ENCODE data around the gene SH3D21. TPM values are rescaled to one million over a fixed set of nuclear protein-coding genes. Genes with fewer than 3 reads are reported as not detected.

The SH3D21 gene
- polyA plus RNA-seq, 3 donors = 0.56 TPM; not detected in 2

- Histone ChIP-seq H3K36me3 (replicated peaks in 1 of 2; ENCODE audit: control insufficient read depth in 1 of 2, insufficient read depth in 2 of 2, low read length in 2 of 2) (peaks cover 67 to 96% of the 10 kb centered on the region in 2 donors), H4K20me1 (ENCODE audit: insufficient read depth, low read length) (peaks cover 90% of the 10 kb centered on the region), H3K4me1 (ENCODE audit: control insufficient read depth in 1 of 2, insufficient read depth in 2 of 2, low read length in 2 of 2) (no peaks in the 10 kb centered on the region), H3K9me3 (replicated peaks in 1 of 2; ENCODE audit: control insufficient read depth in 1 of 2, insufficient read depth in 1 of 2, low read length in 2 of 2) (no peaks in the 10 kb centered on the region), H3K27ac (ENCODE audit: low read depth in 1 of 2, low read length in 2 of 2) (peak overlapping the region in 1 of 2 donors; percentile 35), H2AFZ (ENCODE audit: insufficient read depth, low read depth, low read length, poor library complexity, severe bottlenecking) (no peak overlapping the region), H3K79me2 (ENCODE audit: insufficient read depth, low read length) (peaks cover 51% of the 10 kb centered on the region), H3K4me2 (replicated peaks; ENCODE audit: extremely low read depth, low read length, poor library complexity, severe bottlenecking) (no peak overlapping the region), H3K9ac (ENCODE audit: insufficient read depth, low read length, poor library complexity, severe bottlenecking) (no peak overlapping the region), H3K27me3 (ENCODE audit: control insufficient read depth in 2 of 2, insufficient read depth in 2 of 2, low read length in 2 of 2) (no peaks in the 10 kb centered on the region), H3K4me3 (replicated peaks in 1 of 3; ENCODE audit: low read depth in 2 of 3, low read length in 3 of 3) (no peak overlapping the region)
- no CpG with 5 or more reads among the region's 1 CpG for WGBS (ENCODE audit: insufficient coverage)
- intact Hi-C loops (cut with micrococcal nuclease) = loop anchor here (2.0 to 10.0 kb wide), 2 partner anchors 100 to 136 kb away; partner anchors contain the start of gene TRAPPC3 (in 1 of the 2)
- peaks cover 2% of the 10 kb centered on the region for H3K4me1 Mint-ChIP-seq
- TF ChIP-seq CTCF (IDR thresholded peaks at IDR 0.05) = no peak
- no peak overlapping the region for H3K4me3 Mint-ChIP-seq
- no peak for DNase-seq
- no peaks in the 10 kb centered on the region for H3K27me3 Mint-ChIP-seq (ENCODE audit: low read depth in 3 of 3)
- no peak overlapping the region for H3K27ac Mint-ChIP-seq
- no peaks in the 10 kb centered on the region for H3K9me3 Mint-ChIP-seq
- peaks cover 60 to 77% of the 10 kb centered on the region in 2 donors for H3K36me3 Mint-ChIP-seq
Measured at GRCh38 chr1:36284517-36284916, 21.7 kb upstream of the SH3D21 start.

GRCh38 chr1:36285443-36286101 lies 20.6 kb upstream of the SH3D21 start:
- Histone ChIP-seq H3K27me3 (ENCODE audit: control insufficient read depth in 2 of 2, insufficient read depth in 2 of 2, low read length in 2 of 2) (no peaks in the 10 kb centered on the region), H3K79me2 (ENCODE audit: insufficient read depth, low read length) (peaks cover 46% of the 10 kb centered on the region), H3K36me3 (replicated peaks in 1 of 2; ENCODE audit: control insufficient read depth in 1 of 2, insufficient read depth in 2 of 2, low read length in 2 of 2) (peaks cover 76 to 97% of the 10 kb centered on the region in 2 donors), H3K27ac (ENCODE audit: low read depth in 1 of 2, low read length in 2 of 2) (peak overlapping the region in 1 of 2 donors; percentile 36), H3K4me1 (ENCODE audit: control insufficient read depth in 1 of 2, insufficient read depth in 2 of 2, low read length in 2 of 2) (no peaks in the 10 kb centered on the region), H4K20me1 (ENCODE audit: insufficient read depth, low read length) (peaks cover 90% of the 10 kb centered on the region), H3K9ac (ENCODE audit: insufficient read depth, low read length, poor library complexity, severe bottlenecking) (no peak overlapping the region), H3K9me3 (replicated peaks in 1 of 2; ENCODE audit: control insufficient read depth in 1 of 2, insufficient read depth in 1 of 2, low read length in 2 of 2) (no peaks in the 10 kb centered on the region), H3K4me3 (replicated peaks in 1 of 3; ENCODE audit: low read depth in 2 of 3, low read length in 3 of 3) (no peak overlapping the region), H2AFZ (ENCODE audit: insufficient read depth, low read depth, low read length, poor library complexity, severe bottlenecking) (no peak overlapping the region), H3K4me2 (replicated peaks; ENCODE audit: extremely low read depth, low read length, poor library complexity, severe bottlenecking) (no peak overlapping the region)
- Mint-ChIP-seq H3K27ac (peak overlapping the region in 4 of 7 donors; percentile 5 to 87 (median 52)), H3K27me3 (ENCODE audit: low read depth in 3 of 3) (no peaks in the 10 kb centered on the region), H3K9me3 (peaks cover 0 to 1% (median 0%) of the 10 kb centered on the region in 7 donors), H3K4me1 (peaks cover 2% of the 10 kb centered on the region), H3K4me3 (no peak overlapping the region), H3K36me3 (peaks cover 69 to 87% of the 10 kb centered on the region in 2 donors)
- intact Hi-C loops (cut with micrococcal nuclease) = loop anchor here (1.0 to 10.0 kb wide), 5 partner anchors 97 to 185 kb away; partner anchors contain the start of gene TRAPPC3 (in 1 of the 2)
- WGBS (ENCODE audit: insufficient coverage) = 94% methylated on average over 3 of the region's 7 CpGs
- peak; percentile 84 for TF ChIP-seq CTCF (IDR thresholded peaks at IDR 0.05)
- peak; percentile 72 to 81 (median 75) for DNase-seq

Data from CD14-positive monocyte (primary cell).